Testis (tissue), 3 donors: ENCODE measurements around the gene C13orf46. TPM values are rescaled to one million over a fixed set of nuclear protein-coding genes. Genes with fewer than 3 reads are reported as not detected.

Source experiments
- DNase-seq: peaks from one replicate; pipeline ENCODE4 v3.0.0-alpha.2; 2019
- H3K27ac ChIP-seq, 2 donors: fragments of 200-600 bp; sonication (generic); one replicate each; pipeline ENCODE4 v1.5.1; 2019
- H3K27me3 ChIP-seq: fragments of 200-600 bp; sonication (generic); one replicate; pipeline ENCODE4 v1.5.1; 2019
- H3K36me3 ChIP-seq: fragments of 200-600 bp; sonication (generic); one replicate; pipeline ENCODE4 v1.5.1; 2017; ENCODE audit warnings: low read depth; ENCODE audit errors: missing control alignments
- H3K4me1 ChIP-seq: fragments of 200-600 bp; sonication (generic); one replicate; pipeline ENCODE4 v1.5.1; 2019
- H3K4me3 ChIP-seq, 2 donors: fragments of 200-600 bp; sonication (generic); one replicate each; pipeline ENCODE4 v1.5.1; 2017 to 2019
- H3K9me3 ChIP-seq: fragments of 200-600 bp; sonication (generic); one replicate; pipeline ENCODE4 v1.5.1; 2017
- POLR2A ChIP-seq: fragments of 450-650 bp; IDR thresholded peaks from one replicate; pipeline ENCODE4 v1.6.1; 2017; ENCODE audit warnings: antibody characterized with exemption, mild to moderate bottlenecking, moderate library complexity
- WGBS, 2 donors: methylation state at CpG; one replicate each; pipeline ENCODE4 v1.1.5; 2018; 5-methylcytosine and 5-hydroxymethylcytosine counted together
- intact Hi-C: fragments of 100-400 bp; cut with DNase I; formaldehyde crosslinking; loops from one replicate; pipeline ENCODE4 v1.15.1; 2023; ENCODE audit warnings: low total_unique reads
- polyA plus RNA-seq: library from polyadenylated mRNA; stranded (reverse); fragments of 350-450 nt; fragmentation: Illumina TruSeq; extraction: RNeasy Lipid Tissue Mini Kit (QIAGEN cat#74804); gene quantifications from one replicate; pipeline ENCODE4 v1.2.3, GENCODE V29; 2014; ENCODE audit warnings: low read depth, low replicate concordance; ENCODE audit not compliant: insufficient read depth
- total RNA-seq, 2 donors: library from RNA; depleted of rRNA; stranded (reverse); fragments of >200 nt; gene quantifications; one replicate each; pipeline ENCODE4 v1.2.3, GENCODE V29; 2016
- TF ChIP-seq, protein P1 (sequence below), 3 experiments: fragments of 450-650 bp in 2 of 3; fragments of 200-600 bp in 1 of 3; sonication (generic) in 1 of 3; IDR thresholded peaks; one replicate each; pipeline ENCODE4 v1.5.1; 2016 to 2019; ENCODE audit warnings: antibody characterized with exemption in 3 of 3, mild to moderate bottlenecking in 2 of 3, moderate library complexity in 1 of 3

The C13orf46 gene
- total and polyA plus RNA-seq, 3 donors from 2014 or later = 2.9 to 28.4 (median 5.5) TPM

GRCh38 chr13:113949546-113949945 is 24.3 kb downstream of the C13orf46 start:
- Histone ChIP-seq H3K27me3 (no peaks in the 10 kb centered on the region), H3K9me3 (no peaks in the 10 kb centered on the region), H3K4me1 (peaks cover 5% of the 10 kb centered on the region), H3K36me3 (no peaks in the 10 kb centered on the region), H3K4me3 (no peak overlapping the region), H3K27ac (no peak overlapping the region)
- intact Hi-C loops = no loop called here
- TF ChIP-seq POLR2A = no peak
- TF ChIP-seq, protein P1, sequence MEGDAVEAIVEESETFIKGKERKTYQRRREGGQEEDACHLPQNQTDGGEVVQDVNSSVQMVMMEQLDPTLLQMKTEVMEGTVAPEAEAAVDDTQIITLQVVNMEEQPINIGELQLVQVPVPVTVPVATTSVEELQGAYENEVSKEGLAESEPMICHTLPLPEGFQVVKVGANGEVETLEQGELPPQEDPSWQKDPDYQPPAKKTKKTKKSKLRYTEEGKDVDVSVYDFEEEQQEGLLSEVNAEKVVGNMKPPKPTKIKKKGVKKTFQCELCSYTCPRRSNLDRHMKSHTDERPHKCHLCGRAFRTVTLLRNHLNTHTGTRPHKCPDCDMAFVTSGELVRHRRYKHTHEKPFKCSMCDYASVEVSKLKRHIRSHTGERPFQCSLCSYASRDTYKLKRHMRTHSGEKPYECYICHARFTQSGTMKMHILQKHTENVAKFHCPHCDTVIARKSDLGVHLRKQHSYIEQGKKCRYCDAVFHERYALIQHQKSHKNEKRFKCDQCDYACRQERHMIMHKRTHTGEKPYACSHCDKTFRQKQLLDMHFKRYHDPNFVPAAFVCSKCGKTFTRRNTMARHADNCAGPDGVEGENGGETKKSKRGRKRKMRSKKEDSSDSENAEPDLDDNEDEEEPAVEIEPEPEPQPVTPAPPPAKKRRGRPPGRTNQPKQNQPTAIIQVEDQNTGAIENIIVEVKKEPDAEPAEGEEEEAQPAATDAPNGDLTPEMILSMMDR (IDR thresholded peaks at IDR 0.05) = no peak
- WGBS, 2 donors = 89 to 94% methylated on average over 3 to 5 of the region's 5 CpGs
- DNase-seq = no peak

DNA sequence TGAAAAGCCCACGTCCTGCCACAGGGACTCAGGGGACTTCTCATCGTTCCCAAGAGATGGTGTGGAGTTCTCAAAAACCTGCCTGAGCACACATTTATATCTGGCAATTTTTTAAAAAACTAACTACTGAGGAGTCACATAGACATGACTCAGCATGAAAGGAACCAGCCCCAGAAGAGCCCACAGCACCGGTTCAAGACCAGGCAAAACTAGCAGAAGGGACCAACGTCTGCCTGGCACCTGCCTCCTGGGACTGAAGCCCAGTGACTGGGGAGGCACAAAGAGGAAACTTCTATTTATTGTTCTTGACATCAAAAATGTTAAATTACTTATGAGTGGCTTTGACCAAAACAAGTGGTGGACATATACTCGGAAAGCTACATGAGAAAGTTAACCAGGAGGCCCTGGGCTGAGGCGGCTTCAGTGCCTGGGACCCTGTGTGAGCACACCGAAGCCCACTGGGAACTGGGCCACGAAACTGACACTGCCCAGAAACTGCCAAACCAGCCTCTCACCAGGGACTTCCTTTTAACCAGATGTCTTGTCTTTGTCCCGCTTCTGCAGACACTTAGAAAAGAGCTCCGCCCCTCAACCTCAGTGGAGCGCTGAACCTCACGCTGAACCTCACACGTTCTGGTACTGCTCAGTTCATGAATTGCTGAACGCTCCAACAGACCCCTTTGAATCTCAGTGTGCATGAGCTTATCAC is 25.7 kb downstream of the C13orf46 start:
- intact Hi-C loops = no loop called here
- H3K27me3 ChIP-seq = no peaks in the 10 kb centered on the region
- no peaks in the 10 kb centered on the region for H3K9me3 ChIP-seq
- peaks cover 5% of the 10 kb centered on the region for H3K4me1 ChIP-seq
- DNase-seq = no peak
- no peak overlapping the region for H3K4me3 ChIP-seq
- no peaks in the 10 kb centered on the region for H3K36me3 ChIP-seq
- WGBS, 2 donors = 83 to 89% methylated on average over 14 of the region's 14 CpGs
- TF ChIP-seq, protein P1 (IDR thresholded peaks at IDR 0.05) = no peak
- TF ChIP-seq POLR2A = no peak
- no peak overlapping the region for H3K27ac ChIP-seq

DNA sequence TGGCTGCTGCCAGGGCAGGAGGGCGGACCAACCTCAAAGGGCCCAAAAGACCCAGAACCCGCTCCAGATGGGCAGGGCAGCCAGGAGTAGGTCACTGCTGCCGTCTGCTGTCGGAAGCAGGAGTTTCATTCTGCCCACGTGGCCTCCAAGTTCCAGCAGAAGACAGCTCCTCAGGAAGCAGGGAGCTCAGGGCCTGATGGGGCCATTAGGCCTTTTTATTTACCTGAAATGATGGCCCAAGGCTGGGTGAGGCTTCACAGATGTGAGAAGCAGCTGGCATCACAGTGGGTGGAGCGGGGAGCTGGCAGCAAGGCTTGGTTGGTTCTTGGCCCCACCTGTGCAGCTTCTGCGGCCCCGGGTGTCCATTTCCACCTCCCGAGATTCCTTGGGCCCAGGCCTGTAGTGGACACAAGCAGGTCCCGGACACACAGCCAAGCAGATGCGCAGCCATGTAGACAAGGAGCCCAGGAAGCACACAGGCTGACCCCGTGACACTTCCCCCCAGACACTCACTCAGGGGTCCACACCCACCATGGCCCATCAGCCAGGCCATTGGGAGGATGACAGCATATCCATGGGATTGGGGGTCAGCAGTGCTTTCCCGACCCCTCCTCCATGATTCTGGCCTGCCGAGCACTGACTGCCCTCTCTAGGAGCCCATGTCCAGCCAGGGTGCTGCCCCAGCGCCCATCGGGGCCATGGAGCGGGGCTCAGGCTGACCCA is 26.4 kb downstream of the C13orf46 start:
- 68 to 69% methylated on average over 14 to 17 of the region's 17 CpGs for WGBS, 2 donors
- Histone ChIP-seq H3K9me3 (no peaks in the 10 kb centered on the region), H3K27ac (no peak overlapping the region), H3K27me3 (no peaks in the 10 kb centered on the region), H3K36me3 (no peaks in the 10 kb centered on the region), H3K4me1 (peaks cover 5% of the 10 kb centered on the region), H3K4me3 (no peak overlapping the region)
- intact Hi-C loops = no loop called here
- TF ChIP-seq, protein P1 (IDR thresholded peaks at IDR 0.05) = peak; percentile 71 to 82 (median 74)
- TF ChIP-seq POLR2A = no peak
- peak; percentile 83 for DNase-seq

GRCh38 chr13:113946409-113947181 is 27.3 kb downstream of the C13orf46 start:
- 85% methylated on average over 19 to 26 of the region's 26 CpGs for WGBS, 2 donors
- Histone ChIP-seq H3K4me3 (no peak overlapping the region), H3K27me3 (no peaks in the 10 kb centered on the region), H3K36me3 (no peaks in the 10 kb centered on the region), H3K4me1 (peaks cover 5% of the 10 kb centered on the region), H3K9me3 (no peaks in the 10 kb centered on the region), H3K27ac (no peak overlapping the region)
- no peak for DNase-seq
- intact Hi-C loops = no loop called here
- TF ChIP-seq, protein P1 (IDR thresholded peaks at IDR 0.05) = no peak
- no peak for TF ChIP-seq POLR2A
